ENCODE data around the gene PTPN3.
"Not testable (repeated sequence)": the region's sequence is repeated elsewhere in the genome, so short reads cannot be mapped to it uniquely, and the experiment has no call there.

Gene PTPN3

DNA sequence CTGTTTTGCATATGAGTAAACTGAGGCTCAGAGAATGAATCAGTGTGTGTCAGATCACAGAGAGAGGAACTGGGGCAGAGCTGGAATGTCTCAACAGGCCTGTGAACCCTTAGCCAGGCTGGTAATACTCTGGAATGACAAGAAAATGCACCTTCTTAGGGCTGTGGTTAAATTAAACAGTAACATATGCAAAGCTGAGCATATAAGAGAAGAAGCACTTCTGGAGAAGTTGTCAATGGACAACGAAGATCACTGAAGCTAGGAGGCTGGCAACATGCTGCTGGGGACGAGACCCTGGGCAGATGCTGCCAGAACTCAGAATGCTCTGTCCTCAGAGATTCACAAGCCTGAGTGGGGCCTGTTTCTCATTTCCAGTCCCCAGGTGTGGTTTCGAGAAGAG is 112.6 kb downstream of the PTPN3 start:
- no peak for DNase-seq

DNA sequence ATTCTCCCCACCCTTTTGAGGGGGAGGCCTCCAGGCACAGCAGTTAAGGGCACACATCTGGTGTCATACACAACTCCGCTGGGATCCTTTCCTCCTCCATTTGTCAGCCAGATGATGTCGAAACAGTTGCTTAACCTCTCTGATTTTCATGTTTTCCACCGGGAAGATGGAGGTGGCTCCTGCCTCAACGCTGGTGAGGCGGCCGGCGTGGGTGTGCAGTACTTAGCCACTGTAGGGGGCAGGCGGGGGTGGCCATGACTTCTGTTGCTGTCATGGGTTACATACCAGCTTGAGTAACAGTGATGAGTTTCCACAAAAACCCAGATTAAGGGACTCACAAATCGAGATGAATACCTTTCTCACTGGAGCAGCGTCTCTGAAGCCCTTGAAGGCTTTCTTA is 114.2 kb downstream of the PTPN3 start:
- DNase-seq = no peak

- no peak for DNase-seq
These were observed 114.8 kb downstream of the PTPN3 start for GRCh38 chr9:109383356-109383755.

DNA sequence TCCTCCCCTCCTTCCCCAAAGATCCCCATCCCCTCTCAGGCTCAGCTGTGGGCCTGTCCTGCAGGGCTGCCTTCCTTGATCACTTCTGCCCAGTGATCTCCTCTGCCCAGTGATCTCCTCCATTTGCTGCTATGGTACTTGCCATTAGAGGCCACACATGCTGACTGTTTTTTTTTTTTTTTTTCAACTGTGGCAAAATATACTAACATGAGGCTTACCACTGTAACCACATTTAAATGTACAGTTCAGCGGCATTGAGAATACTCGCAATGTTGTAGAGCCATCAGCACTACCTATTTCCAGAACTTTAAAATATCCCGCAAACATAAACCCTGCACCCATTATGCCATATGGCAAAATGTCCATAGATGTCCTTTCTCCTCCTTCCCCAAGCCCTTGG is 115.5 kb downstream of the PTPN3 start:
- DNase-seq = no peak

DNA sequence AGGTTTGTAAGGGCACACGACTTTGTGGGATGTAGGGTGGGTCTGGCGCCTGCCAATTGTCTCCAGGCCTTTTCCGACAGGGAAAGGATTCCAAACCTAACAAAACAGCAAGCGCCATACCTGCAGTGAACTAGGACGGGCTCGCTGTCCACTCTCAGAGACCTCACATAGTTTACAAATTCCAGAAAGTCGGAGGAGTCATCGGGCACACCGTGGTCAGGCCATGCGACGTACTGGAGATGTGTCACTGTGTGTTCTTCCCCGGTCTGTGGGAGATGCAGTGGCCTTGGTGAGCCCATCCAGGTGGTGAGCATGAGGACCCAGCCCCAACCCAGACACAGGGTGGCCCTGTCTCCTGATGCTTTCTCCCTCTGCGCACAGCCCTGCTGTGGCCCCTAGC is 115.9 kb downstream of the PTPN3 start:
- no peak for DNase-seq

GRCh38 chr9:109381011-109381729 is 116.9 kb downstream of the PTPN3 start:
- DNase-seq = no peak

- DNase-seq = no peak
These were observed 118.6 kb downstream of the PTPN3 start for GRCh38 chr9:109379513-109379912.

DNA sequence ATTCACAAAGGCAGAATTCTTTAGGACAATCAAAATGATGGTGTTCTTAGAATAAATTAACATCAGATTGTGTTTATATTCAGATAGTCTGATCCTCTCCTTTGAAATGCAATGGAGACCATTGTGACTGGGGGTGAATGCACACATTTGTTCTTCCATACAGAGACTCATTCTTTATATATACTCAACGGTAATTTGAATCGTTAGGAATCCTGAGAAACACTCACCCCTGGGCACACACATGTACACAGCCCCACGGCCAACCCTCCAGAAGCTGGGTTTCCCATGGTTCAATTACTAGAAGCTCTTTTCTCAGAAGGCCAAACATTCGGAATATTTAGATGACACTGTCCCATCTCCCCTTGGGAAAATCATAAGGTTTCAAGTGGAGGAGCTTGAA is 119.8 kb downstream of the PTPN3 start:
- no peak for DNase-seq

- no peak for DNase-seq
These were observed 125.9 kb downstream of the PTPN3 start for GRCh38 chr9:109372246-109372645.

- DNase-seq = no peak
These were observed 126.7 kb downstream of the PTPN3 start for GRCh38 chr9:109371374-109371773.

DNA sequence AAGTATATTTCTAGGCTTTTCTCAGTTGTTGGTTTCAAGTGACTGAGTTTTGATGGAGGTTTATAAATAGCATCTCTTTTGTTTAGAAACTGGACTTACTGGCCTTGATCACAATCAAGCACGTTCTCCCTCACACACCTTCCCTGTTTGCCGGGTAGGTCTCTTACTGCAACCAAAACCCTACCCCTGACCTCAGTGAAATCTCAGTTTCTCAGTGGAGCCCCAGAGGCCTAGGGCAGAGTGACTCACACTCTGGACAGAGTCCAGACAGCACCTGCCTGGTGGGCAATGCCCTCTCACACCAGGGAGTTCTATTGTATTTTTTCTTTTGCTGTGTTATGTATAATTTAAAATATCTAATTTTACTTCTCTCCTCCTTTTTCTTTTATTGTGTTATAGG is 128.8 kb downstream of the PTPN3 start:
- DNase-seq = no peak

DNA sequence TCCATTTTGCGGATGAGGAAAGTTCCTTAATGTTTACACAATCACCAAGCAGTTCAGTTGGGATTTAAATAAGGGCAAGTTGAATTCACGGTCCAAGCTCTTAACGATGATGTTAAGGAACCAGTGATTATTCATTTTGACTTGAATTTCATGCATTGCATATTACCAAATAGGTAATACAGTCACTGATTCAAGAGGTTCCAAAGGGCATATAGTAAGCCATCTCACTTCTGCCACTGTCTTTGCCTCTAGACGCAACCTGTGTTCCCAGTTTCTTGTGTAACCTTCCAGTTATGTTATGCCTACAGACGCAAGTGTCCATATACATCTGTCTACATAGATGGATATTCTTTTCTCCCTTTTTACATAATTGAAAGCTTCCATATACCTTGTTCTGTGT is 137.3 kb downstream of the PTPN3 start:
- no peak for DNase-seq

GRCh38 chr9:109358968-109359603 is 139.0 kb downstream of the PTPN3 start:
- DNase-seq = not testable (repeated sequence)

- no peak for DNase-seq
These were observed 142.4 kb downstream of the PTPN3 start for GRCh38 chr9:109355564-109356297.

DNA sequence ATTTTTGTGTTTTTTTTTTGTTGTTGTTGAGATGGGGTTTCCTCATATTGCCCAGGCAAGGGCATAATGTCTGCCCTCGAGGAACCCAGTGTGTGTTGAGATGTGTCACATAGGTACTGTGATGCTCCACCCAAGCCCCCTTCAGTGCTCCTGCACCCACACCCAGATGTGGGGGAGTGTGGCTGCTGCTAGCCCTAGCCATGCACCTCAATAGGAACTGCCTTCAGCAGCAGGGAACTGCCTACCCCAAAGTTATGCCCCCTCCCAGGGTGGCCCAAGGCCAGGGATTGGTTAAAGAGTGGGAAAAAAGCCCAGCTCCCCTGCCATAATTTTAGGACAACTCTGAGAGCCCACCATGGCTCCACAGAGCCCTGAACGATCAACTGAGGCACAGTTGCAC is 143.9 kb downstream of the PTPN3 start:
- DNase-seq = no peak

DNA sequence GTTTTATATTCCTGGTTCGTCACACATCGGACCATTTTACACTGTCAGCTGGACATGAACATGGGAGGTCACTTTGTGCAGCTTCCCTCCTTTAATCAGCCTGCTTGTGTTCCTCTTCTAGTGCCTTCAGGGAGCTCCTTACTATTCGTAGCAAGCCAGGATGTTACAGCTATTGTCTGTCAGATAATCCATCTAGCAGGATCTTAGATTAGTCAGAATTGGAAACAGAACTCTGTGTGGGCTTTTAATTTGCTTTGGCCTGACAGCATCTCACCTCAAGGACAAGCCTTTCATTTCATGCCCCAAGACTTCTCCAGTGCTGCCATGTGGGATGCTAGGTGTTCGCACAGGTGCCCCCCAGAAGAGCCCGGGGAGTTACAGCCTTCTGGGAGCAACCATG is 147.1 kb downstream of the PTPN3 start:
- no peak for DNase-seq

- no peak for DNase-seq
These were observed 148.7 kb downstream of the PTPN3 start for GRCh38 chr9:109349421-109349846.

GRCh38 chr9:109346904-109347303 is 151.2 kb downstream of the PTPN3 start:
- DNase-seq = no peak

DNA sequence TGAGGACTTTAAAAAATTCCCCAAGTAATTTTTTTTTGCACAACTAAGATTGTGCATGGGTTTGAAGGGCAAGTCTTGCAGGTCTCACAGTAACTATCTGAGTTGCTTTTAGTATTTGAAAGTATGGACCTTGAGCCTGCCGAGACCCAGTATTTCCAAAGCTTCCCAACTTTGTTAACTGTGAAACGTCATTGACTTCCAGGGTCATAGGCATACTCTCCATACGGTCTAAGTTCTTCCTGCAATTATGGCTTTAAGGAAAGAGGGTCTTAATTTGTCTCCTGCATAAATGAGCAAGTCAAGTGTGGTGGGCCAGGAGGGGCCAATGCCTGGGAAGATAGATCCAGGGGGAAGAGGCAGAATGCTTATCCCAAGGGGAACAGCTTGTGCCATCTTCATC is 153.2 kb downstream of the PTPN3 start:
- no peak for DNase-seq

GRCh38 chr9:109342878-109343277 is 155.2 kb downstream of the PTPN3 start:
- DNase-seq = no peak

DNA sequence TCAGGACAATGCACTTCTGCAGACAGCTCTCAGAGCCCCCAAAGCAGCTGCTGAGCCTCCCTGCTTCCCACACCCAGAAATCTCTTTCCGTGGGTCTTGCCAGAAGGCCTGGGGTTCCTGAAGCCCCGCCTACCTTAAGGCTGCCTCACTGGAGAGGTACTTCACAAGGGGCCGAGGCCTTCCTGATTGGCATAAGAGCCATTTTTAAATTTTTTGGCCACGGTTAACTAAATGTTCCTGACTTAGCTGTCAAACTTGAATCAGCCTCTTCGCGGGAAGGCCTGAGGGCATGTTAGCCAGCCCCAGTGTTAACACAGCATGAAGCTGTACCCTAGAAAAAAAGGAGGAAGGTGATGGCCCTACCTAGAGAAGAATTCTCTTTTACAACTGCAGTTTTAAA is 156.5 kb downstream of the PTPN3 start:
- no peak for DNase-seq

DNA sequence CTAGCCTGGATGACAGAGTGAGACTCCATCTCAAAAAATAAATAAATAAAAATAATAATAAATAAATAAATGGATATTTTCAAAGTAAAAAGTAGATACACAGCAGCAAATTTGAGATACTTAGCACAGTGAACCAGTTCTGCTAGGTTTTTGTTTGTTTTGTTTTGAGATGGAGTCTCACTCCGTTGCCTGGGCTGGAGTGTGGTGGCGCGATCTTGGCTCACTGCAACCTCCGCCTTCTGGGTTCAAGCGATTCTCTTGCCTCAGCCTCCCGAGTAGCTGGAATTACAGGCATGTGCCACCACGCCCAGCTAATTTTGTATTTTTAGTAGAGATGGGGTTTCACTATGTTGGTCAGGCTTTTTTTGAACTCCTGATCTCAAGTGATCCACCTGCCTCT is 157.1 kb downstream of the PTPN3 start:
- DNase-seq = not testable (repeated sequence)

GRCh38 chr9:109336409-109336808 is 161.7 kb downstream of the PTPN3 start:
- DNase-seq = no peak

DNA sequence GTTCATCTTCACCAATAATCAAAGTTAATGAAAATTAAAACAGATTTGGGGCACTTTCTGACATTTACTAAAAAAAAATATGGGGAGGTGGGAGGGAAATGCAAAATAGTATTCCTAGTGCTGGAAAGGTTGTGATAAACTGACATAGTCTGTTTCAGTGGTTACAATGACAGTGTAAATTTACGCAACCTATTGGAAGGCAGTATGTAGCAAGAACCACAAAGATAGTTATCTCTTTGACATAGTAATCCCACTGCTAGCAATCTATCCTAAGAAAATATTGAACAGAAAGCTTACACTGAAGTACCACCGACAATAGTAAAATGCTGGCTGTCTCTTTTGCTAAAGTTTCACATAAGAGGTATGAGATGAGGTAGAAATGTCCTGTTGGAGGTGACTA is 162.2 kb downstream of the PTPN3 start:
- DNase-seq = no peak
